Stomach (tissue), 4 donors: ENCODE results near the gene RGL3.

Experiments
- CTCF ChIP-seq, 7 experiments: fragments of 450-650 bp in 4 of 7; fragments of 200-600 bp in 3 of 7; sonication (generic) in 3 of 7; IDR thresholded peaks; one replicate each; pipeline ENCODE4 v1.5.1; 2016 to 2019; ENCODE audit warnings: antibody characterized with exemption in 7 of 7, control low read depth in 2 of 7, mild to moderate bottlenecking in 1 of 7
- POLR2A ChIP-seq, 4 donors: fragments of 450-650 bp; IDR thresholded peaks; one replicate each; pipeline ENCODE4 v1.6.1; 2016; ENCODE audit warnings: antibody characterized with exemption in 4 of 4, control low read depth in 2 of 4, mild to moderate bottlenecking in 1 of 4, moderate library complexity in 1 of 4

- TF ChIP-seq POLR2A (IDR thresholded peaks at IDR 0.05) (no peak), CTCF (IDR thresholded peaks at IDR 0.05) (no peak)
Measured at GRCh38 chr19:11434703-11435056, 15.6 kb upstream of the RGL3 start.
